K562 (cell line): ENCODE data around the gene ZNF618.

Source experiments
- CBFB ChIP-seq: sonication (generic); formaldehyde crosslinking; IDR thresholded peaks from 2 replicates; pipeline ENCODE4 v1.4.0; 2020; ENCODE audit warnings: mild to moderate bottlenecking, missing genetic modification reagents
- CHCHD3 ChIP-seq: fragments of 250-450 bp; sonication (Bioruptor Pico); IDR thresholded peaks from 2 replicates; pipeline ENCODE4 v2.1.2; 2022; ENCODE audit warnings: mild to moderate bottlenecking
- CTCF ChIP-seq, 3 experiments: IDR thresholded peaks in 2 of 3; conservative IDR thresholded peaks in 1 of 3; 2 replicates each; pipeline ENCODE4 v1.5.1; 2011 to 2012; ENCODE audit warnings: low read length in 3 of 3, mild to moderate bottlenecking in 3 of 3, control low read depth in 2 of 3, improper control_type of control experiment in 1 of 3, inconsistent platforms in 1 of 3, low read depth in 1 of 3, mixed read lengths in 1 of 3, moderate library complexity in 1 of 3; ENCODE audit not compliant: insufficient read depth in 2 of 3
- CUX1 ChIP-seq: fragments of 200-800 bp; sonication (Bioruptor generic); IDR thresholded peaks from 2 replicates; pipeline ENCODE4 v1.6.1; 2016; ENCODE audit warnings: missing genetic modification characterization, missing compliant biosample characterization
- EZH2 ChIP-seq: IDR thresholded peaks from 2 replicates; pipeline ENCODE4 v1.6.1; 2012; ENCODE audit warnings: low read depth, mild to moderate bottlenecking, inconsistent platforms, low read length, borderline replicate concordance
- FOXK2 ChIP-seq, 2 experiments: fragments of 450-650 bp; IDR thresholded peaks in 1 of 2; conservative IDR thresholded peaks in 1 of 2; 2 replicates each; pipeline ENCODE4 v1.6.1; 2016; ENCODE audit warnings: low read depth in 2 of 2, mild to moderate bottlenecking in 1 of 2
- GATA2 ChIP-seq: sonication (generic); formaldehyde crosslinking; IDR thresholded peaks from 2 replicates; pipeline ENCODE4 v1.4.0; 2020; ENCODE audit warnings: mild to moderate bottlenecking, missing genetic modification reagents
- GATAD2B ChIP-seq: fragments of 450-650 bp; IDR thresholded peaks from 2 replicates; pipeline ENCODE4 v1.6.1; 2017; ENCODE audit warnings: mild to moderate bottlenecking, borderline replicate concordance
- JUNB ChIP-seq: fragments of 450-650 bp; formaldehyde crosslinking; conservative IDR thresholded peaks from 2 replicates; pipeline ENCODE4 v1.4.0; 2020; ENCODE audit warnings: mild to moderate bottlenecking
- NRF1 ChIP-seq, 2 experiments: fragments of 450-650 bp; IDR thresholded peaks in 1 of 2; conservative IDR thresholded peaks in 1 of 2; 2 replicates each; pipeline ENCODE4 v1.6.1; 2014; ENCODE audit warnings: mild to moderate bottlenecking in 2 of 2
- SMAD4 ChIP-seq: fragments of 250-450 bp; sonication (Bioruptor Pico); conservative IDR thresholded peaks from 2 replicates; pipeline ENCODE4 v1.8.0; 2021; ENCODE audit warnings: inconsistent platforms, mild to moderate bottlenecking, moderate library complexity
- TCFL5 ChIP-seq: fragments of 250-450 bp; sonication (Bioruptor Pico); conservative IDR thresholded peaks from 2 replicates; pipeline ENCODE4 v1.6.1; 2021; ENCODE audit warnings: mild to moderate bottlenecking, moderate library complexity, matching md5 sums
- TEAD4 ChIP-seq, 2 experiments: sonication (generic) in 1 of 2; formaldehyde crosslinking in 1 of 2; IDR thresholded peaks; 2 replicates each; pipeline versions ENCODE4 v1.6.1 to v1.8.0; 2012 to 2022; ENCODE audit warnings: borderline replicate concordance in 1 of 2, inconsistent platforms in 1 of 2, low read length in 1 of 2, mild to moderate bottlenecking in 1 of 2, missing genetic modification reagents in 1 of 2
- USF2 ChIP-seq: sonication (generic); formaldehyde crosslinking; IDR thresholded peaks from 2 replicates; pipeline ENCODE4 v1.5.0; 2020; ENCODE audit warnings: missing genetic modification reagents

- TF ChIP-seq TEAD4 (IDR thresholded peaks at IDR 0.05; ENCODE audit: low read length) (no peak), TEAD4 (CRISPR knock-in tag; IDR thresholded peaks at IDR 0.05; ENCODE audit: borderline replicate concordance) (no peak), SMAD4 (CRISPR knock-in tag) (no peak), JUNB (CRISPR knock-in tag) (no peak), CUX1 (no peak), NRF1 (conservative IDR thresholded peaks at IDR 0.05 in 1 of 2, IDR thresholded peaks at IDR 0.05 in 1 of 2) (no peak), TCFL5 (CRISPR knock-in tag) (no peak), GATA2 (no peak), CBFB (no peak), GATAD2B (no peak), FOXK2 (conservative IDR thresholded peaks at IDR 0.05 in 1 of 2, IDR thresholded peaks at IDR 0.05 in 1 of 2; ENCODE audit: low read depth in 2 of 2) (no peak), USF2 (CRISPR knock-in tag) (no peak), CHCHD3 (no peak), CTCF (IDR thresholded peaks at IDR 0.05 in 2 of 3, conservative IDR thresholded peaks at IDR 0.05 in 1 of 3; ENCODE audit: insufficient read depth in 2 of 3, low read depth in 1 of 3, low read length in 3 of 3) (no peak), EZH2 (no peak)
Observed at GRCh38 chr9:113898596-113898995, 22.5 kb downstream of the ZNF618 start.
